GM04504 (cell line): Measurements from ENCODE around the gene C14orf180.

Experiments
- DNase-seq: peaks from one replicate; pipeline ENCODE4 v3.0.0-alpha.2; 2012; ENCODE audit warnings: low read depth

C14orf180 gene

DNA sequence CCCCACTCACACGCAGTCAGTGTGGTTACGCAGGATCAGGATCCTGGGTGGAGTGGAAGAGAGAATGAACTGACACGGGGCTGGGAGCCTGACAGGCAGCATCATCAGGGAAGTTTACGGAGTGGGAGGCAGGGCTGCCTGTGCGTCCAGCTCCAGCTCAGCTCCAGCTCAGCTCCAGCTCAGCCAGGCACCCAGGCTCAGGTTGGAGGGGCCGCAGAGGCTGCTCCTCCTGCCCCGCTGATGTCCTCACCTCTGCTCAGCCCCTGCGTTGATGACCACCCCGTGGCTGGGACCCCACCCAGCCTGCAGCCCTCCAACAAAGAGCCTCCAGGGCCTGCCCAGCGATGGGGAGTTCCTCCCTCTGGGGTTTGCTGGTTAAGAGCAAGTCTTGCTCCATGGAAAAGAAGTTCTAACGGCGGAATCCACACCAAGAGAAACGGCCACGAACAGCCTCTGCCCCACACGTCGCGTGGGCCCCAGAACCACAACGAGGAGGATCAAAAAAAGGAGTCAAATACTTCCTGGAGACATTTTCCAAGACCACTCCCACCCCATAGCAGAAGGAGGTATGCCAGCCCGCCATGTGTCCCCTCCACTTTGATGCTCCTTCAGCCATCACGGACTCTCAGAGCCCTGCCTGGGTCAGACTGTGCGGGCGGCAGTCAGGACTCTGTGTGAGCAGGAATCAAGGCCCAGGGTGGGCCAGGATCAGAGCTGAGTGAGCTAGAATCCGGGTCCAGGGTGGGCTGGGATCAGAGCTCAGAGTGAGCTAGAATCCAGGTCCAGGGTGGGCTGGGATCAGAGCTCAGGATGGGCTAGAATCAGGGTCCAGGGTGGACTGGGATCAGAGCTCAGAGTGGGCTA is 17.7 kb upstream of the C14orf180 start:
- no peak for DNase-seq

DNA sequence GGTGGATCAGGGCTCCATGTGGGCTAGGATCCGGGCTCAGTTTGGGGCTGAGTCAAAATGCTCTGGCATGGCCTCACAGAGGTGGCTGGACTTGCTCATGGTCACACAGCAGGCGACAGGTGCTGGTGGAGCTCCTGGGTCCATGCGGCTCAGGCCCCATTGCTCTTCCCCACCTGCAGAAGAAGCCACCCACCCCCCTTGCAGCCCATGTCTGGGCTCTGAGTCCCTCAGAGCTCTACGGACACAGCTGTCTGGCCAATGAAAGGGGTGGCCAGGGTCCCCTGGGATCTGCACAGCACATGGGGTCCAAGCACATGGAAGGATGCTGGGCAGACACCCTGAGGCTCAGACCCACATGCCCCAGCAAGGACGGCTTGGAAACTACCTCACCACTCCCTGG is 17.0 kb upstream of the C14orf180 start:
- DNase-seq: no peak

- DNase-seq: no peak
Observed at GRCh38 chr14:104563191-104563741, 16.3 kb upstream of the C14orf180 start.

- DNase-seq: peak; percentile 18
Observed at GRCh38 chr14:104563742-104564615, 15.6 kb upstream of the C14orf180 start.

GRCh38 chr14:104564744-104565679 is 14.6 kb upstream of the C14orf180 start:
- DNase-seq: no peak

DNA sequence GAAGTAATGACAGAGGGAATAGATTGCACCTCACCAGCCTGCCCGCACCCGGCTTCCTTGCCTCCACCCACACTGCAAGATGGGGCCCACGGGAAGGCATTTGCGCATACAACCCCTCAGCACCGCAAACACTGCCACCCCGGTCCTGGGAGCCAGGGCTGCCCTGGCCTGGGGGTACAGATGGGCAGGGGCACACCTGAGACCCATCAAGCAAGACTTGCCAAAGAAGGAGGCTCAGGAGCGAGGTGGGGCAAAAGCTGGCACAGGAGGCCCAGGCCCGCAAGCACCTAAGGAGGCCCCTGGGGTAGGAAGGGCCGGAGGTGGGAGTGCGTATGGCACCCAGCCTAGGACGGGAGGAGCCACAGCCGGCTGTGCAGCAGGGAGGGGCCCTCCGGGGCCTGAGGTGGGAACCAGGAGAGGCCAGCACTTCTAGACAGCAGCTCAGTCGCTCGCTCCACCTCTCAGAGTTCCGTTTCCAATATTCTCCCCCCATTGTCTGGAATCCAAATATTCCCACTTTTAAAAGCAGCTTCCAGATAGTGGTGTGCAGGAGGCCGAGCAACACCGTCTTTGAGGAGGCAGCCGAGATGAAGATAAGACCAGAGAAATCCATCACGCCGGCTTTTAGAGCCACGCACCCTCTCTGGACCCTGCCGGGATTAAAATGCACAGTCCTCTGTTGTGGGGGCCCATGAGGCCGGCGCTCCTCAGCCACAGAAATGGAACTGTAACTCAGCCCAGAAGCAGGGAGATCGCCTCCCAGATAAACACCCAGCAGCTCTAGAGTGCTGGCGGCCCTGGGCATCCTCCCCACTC is 12.2 kb upstream of the C14orf180 start:
- no peak for DNase-seq

GRCh38 chr14:104567957-104568225 is 11.7 kb upstream of the C14orf180 start:
- DNase-seq: no peak

DNA sequence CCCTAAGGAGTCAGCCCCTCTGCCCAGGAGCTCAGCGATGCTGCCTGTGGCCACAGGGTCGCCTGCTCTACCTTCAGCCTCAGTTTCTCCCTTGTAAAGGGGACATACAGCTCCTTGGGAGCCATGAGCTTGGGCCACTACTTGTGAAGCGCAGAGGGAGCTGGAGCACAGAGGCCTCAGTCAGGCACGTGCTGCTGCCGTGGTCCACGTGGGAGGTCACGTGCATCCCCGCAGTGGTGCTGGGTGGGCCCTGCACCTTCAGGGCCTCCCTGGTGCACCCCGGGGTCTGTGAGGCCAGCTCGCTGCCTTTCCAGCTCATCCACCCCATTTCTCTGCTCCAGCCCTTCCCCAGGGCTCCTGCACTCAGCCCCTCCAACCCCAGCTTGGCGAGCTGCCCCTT is 10.9 kb upstream of the C14orf180 start:
- no peak for DNase-seq

DNA sequence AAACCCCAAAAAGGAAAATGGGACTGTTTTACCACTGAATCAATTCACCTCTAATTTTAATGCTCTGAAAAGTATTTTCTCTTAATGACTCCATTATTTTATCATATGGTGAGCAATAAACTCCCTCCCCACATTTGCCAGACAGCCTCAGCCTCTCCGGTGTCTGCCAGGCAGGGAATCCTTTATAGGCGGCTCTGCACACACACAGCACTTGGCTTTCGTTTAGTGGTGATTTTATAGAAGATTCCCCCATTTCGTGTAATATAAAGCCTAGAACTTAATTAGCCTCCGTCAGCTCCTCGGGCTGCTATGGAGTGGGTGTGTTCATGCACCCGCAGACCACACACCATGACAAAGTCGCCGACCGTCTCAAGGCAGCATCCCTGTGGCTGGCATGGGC is 10.1 kb upstream of the C14orf180 start:
- no peak for DNase-seq

DNA sequence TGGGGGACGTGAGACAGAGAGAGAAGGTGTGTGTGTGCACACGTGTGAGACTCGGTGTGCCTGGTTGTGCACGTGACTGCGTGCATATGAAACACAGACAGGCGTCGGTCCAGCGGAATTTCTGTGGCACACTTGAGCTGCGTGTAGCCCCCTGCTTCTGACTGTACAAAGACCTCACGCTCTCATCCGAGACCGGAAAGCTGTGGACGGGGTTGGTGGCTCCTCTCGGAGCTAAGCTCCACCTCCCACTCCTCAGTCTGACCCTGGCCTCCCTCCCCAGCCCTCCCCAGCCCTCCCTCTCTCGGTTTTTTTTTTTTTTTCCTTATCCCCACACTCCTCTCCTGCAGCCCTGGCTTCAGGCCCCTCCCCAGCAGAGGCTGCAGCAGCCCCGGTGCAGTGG is 8.3 kb upstream of the C14orf180 start:
- DNase-seq: no peak

DNA sequence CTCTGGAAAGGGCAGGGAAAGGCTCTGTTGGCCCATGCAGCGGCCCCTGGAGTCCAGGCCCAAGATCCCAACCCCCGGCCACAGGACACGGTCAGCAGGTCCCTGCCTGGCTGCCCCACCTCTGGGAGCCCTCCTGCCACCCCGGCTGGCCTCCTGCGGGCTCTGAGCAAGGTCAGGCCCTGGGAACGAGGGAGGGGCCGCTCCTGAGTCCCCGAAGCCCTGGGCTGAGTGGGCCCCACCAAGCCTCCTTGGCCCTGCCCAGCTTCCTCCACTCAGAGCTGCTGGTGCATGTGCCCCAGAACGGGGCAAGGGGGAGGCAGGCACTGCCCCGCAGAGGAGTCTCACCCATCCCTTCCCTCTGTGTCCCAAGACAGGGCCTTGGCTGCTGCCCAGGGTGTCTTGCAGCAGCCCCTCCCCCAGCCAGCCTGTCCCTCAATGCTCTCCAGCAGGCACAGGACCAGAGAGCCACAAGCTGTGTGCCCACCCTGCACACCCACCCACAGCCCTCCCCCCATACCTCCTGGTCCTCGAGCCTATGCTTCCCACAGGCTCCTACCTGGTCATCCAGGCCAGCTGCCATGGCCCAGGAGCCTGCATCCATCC is 7.4 kb upstream of the C14orf180 start:
- DNase-seq: no peak

- DNase-seq: no peak
Observed at GRCh38 chr14:104572668-104573067, 6.9 kb upstream of the C14orf180 start.

DNA sequence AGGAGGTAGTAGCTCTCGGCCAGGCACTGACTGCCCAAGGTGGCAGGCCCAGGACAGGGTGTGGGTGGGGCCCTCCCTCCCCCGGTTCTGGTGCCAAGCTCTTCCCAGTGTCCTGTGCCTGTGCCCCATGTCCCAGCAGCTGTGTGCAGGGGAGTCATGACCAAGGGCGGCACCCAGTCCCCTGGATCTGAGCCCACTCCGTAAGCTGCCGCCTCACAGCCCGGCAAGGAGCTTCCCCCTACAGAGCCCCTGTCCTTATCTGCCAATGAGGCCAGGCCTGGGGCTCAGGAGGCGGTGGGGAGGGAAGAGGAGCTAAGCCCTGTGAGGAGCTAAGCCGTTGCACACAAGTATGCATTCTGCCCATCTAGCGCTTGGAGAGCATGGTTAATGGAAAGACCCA is 5.6 kb upstream of the C14orf180 start:
- DNase-seq: no peak

DNA sequence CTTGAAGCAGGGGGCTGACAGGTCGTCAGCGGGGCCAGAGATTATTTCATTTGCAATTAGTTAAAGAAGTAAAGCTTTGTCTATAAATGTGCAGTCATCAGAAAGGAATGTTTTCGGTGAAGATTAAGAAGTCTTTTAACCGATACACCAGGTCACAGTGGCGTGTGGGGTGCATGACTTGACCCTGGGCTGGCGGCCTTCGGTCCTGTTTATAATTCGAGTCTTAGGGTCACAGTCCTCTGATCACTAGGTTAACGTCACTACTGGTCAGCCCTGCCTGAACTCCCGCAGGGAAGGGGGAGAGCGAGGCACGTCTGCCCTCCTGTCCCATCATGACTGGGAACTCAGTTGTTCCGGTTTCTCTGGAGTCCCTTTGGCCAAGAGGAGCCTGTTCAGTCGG is 5.0 kb upstream of the C14orf180 start:
- no peak for DNase-seq

DNA sequence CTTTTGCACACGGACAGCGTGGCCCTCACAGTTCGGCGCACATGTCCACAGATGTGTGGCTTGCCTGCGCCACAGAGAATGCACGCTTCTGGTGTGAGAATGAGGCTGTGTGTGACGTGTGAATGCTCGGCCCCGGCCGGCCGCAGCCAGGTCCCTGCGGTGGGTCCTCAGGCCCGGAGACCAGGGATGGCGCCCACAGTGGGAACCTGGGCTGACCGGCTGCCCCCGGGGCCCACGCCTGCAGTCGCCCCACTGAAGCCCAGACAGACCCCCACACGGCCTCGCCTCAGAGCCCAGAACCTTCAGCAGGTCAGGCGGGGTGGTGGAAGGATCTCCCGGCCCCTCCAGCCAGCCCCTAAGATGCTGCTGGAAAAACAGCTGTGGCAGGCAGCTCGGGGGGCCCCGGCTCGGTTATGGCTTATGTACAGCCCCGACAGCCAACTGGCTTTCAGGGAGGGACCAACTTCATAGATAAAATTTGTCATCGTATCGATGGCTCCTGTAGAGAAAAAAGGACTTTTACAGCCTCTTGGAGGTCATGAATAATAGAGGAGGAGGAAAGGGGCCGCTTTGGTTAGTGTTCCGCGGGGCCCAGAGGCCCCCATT is 4.5 kb upstream of the C14orf180 start:
- DNase-seq: no peak

DNA sequence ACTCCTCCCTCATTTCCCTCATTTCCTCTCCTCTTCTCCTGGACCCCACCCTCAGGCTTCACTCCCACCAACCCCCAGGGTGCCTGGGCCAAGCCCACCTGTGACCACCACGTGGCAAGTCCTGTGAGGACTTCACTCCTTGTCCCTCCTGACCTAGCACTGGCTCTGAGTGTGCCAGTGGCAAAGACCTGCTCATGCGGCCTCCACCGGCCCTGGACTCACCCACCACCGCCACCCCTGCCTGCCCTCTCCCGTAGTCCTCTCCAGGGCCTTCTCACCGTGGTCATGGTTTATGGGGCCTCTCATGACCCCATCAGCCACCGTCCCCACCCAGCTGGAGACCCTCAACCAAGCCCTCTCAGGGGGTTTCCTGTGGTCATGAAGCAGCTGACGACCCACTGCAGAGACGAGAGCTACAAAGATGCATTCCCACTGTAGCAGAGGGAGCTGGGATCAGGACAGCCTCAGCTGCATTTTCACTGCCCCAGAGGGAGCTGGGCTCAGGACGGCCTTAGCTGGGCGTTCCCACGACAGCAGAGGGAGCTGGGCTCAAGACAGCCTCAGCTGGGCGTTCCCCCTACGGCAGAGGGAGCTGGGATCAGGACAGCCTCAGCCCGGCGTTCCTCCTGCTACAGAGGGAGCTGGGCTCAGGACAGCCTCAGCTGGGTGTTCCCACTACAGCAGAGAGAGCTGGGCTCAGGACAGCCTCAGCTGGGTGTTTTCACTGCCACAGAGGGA is 3.2 kb upstream of the C14orf180 start:
- DNase-seq: no peak

DNA sequence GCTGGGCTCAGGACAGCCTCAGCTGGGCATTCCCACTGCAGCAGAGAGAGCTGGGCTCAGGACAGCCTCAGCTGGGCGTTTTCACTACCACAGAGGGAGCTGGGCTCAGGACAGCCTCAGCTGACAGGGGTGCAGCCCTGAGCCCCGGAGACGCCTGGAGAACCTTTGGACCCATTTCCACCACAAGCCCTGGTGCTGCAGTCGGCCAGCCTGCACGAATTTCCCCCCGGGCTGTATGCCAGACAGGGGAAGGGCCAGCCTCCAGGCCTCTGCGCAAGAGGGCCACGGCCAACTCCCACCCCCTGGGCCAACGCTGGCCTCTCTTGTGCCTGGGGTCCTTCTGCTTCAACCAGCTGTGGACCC is 2.6 kb upstream of the C14orf180 start:
- no peak for DNase-seq

GRCh38 chr14:104577426-104577825 is 2.1 kb upstream of the C14orf180 start:
- DNase-seq: no peak

GRCh38 chr14:104577847-104578301 is 1.7 kb upstream of the C14orf180 start:
- no peak for DNase-seq

- DNase-seq: no peak
Observed at GRCh38 chr14:104578321-104578720, 1.2 kb upstream of the C14orf180 start.
